ENCODE measurements around the gene SMAD3.

DNA sequence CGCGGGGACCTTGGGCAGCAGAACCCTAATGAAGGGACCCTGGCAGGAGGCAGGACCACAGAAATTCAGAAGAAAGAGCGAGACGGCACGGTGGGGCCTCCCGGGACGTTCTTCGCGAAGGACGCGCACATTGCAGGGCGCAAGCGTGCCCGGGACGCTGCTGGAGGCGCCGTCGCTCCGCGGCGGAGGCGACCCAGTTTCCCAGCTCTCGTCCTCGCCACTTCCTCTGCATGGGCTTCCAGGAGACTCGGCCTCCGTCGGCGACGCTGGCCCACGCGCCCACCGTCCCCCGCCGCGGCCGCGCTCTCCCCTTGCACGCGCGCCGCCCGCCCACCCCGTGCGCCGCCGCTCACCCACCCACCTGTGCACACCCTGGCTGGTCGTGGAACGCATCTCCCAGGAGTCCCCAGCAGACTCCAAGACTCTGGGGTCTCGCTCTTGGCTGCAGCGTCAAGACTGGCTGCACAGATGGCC, 31.8 kb upstream of the SMAD3 start:
- TF ChIP-seq JUND (IDR thresholded peaks at IDR 0.05; ENCODE audit: low read length) (no peak), TCF12 (IDR thresholded peaks at IDR 0.05; ENCODE audit: low read depth, low read length) (no peak), SAP30 (IDR thresholded peaks at IDR 0.05; ENCODE audit: insufficient read depth, insufficient replicate concordance, low read length) (no peak)

Data from H1 (cell line).